Stimulated activated CD4-positive, alpha-beta T cell treated with anti-CD3 and anti-CD28 coated beads, Interleukin-1b, Interleukin-23, amount 100 ng/mL, for 1 hour (primary cell): ENCODE measurements around the gene NBPF9.
A peak's percentile ranks its signal among the peaks of the same experiment; 100 is the strongest.
"Not testable (repeated sequence)": the region's sequence is repeated elsewhere in the genome, so short reads cannot be mapped to it uniquely, and the experiment has no call there.

Experiments
- DNase-seq, 2 donors: peaks; one replicate each; pipeline ENCODE4 v3.0.0-alpha.2; 2020; ENCODE audit warnings: low read depth in 2 of 2

NBPF9 gene

GRCh38 chr1:149103109-149104081 lies at the start of gene NBPF9:
TSS of gene NBPF9 (minus strand) at chr1:149103551. CDS start at chr1:149082139, 21,412 bp downstream.
- DNase-seq = peak in 1 of 2 donors; percentile 1

- DNase-seq = not testable (repeated sequence)
These were observed 46.6 kb upstream of the NBPF9 start for GRCh38 chr1:149149909-149150308.

- DNase-seq = not testable (repeated sequence)
These were observed 34.2 kb upstream of the NBPF9 start for GRCh38 chr1:149137585-149137984.

GRCh38 chr1:149130938-149131337 lies 27.6 kb upstream of the NBPF9 start:
- DNase-seq = not testable (repeated sequence)

GRCh38 chr1:149129245-149129644 lies 25.9 kb upstream of the NBPF9 start:
- DNase-seq = not testable (repeated sequence)

- DNase-seq = not testable (repeated sequence)
These were observed 23.3 kb upstream of the NBPF9 start for GRCh38 chr1:149126555-149127145.

GRCh38 chr1:149123948-149124926 lies 20.9 kb upstream of the NBPF9 start:
- not testable (repeated sequence) for DNase-seq

GRCh38 chr1:149112828-149113227 lies 9.5 kb upstream of the NBPF9 start:
- not testable (repeated sequence) for DNase-seq

- DNase-seq = not testable (repeated sequence)
These were observed 7.0 kb upstream of the NBPF9 start for GRCh38 chr1:149110343-149110742.

GRCh38 chr1:149102574-149102973 lies 777 bp downstream of the NBPF9 start:
- DNase-seq = not testable (repeated sequence)

- DNase-seq = not testable (repeated sequence)
These were observed 5.1 kb downstream of the NBPF9 start for GRCh38 chr1:149098276-149098675.

- DNase-seq = not testable (repeated sequence)
These were observed 10.2 kb downstream of the NBPF9 start for GRCh38 chr1:149093155-149093554.

- DNase-seq = not testable (repeated sequence)
These were observed 27.7 kb downstream of the NBPF9 start for GRCh38 chr1:149075505-149076127.

GRCh38 chr1:149064611-149065010 lies 38.7 kb downstream of the NBPF9 start:
- DNase-seq = not testable (repeated sequence)

- DNase-seq = not testable (repeated sequence)
These were observed 60.3 kb downstream of the NBPF9 start for GRCh38 chr1:149043056-149043455.

GRCh38 chr1:149033916-149034315 lies 69.4 kb downstream of the NBPF9 start:
- not testable (repeated sequence) for DNase-seq

GRCh38 chr1:149024327-149024726 lies 79.0 kb downstream of the NBPF9 start:
- DNase-seq = not testable (repeated sequence)

GRCh38 chr1:149018577-149018976 lies 84.8 kb downstream of the NBPF9 start:
- DNase-seq = not testable (repeated sequence)

- not testable (repeated sequence) for DNase-seq
These were observed 86.7 kb downstream of the NBPF9 start for GRCh38 chr1:149016626-149017025.

GRCh38 chr1:149015522-149015921 lies 87.8 kb downstream of the NBPF9 start:
- not testable (repeated sequence) for DNase-seq

GRCh38 chr1:149013513-149013912 lies 89.8 kb downstream of the NBPF9 start:
- not testable (repeated sequence) for DNase-seq
